Fibroblast of upper back skin (primary cell): ENCODE data around the gene SPC25.
A peak's percentile ranks its signal among the peaks of the same experiment; 100 is the strongest.
"Not testable (repeated sequence)": the region's sequence is repeated elsewhere in the genome, so short reads cannot be mapped to it uniquely, and the experiment has no call there.

Experiments
- DNase-seq: peaks from one replicate; pipeline ENCODE4 v3.0.0-alpha.2; 2013

SPC25 gene

DNA sequence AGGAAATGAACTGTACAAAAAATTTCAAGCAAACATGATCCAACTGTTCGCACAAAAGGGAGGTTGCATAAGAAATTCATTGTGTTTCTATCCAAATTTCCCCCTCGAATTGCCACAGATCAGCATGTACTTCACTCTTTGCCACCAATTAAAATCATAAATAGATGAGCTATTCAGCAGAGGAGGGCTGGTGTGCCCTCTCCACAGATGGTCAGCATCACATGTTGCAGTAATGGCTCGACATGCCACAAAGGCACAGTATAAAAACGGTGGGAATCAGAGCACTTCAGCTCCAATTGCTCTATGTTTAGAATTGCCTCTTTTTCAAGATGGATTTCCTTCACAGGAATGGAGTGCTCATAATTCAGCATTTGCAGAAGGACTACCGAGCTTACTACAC, 10.8 kb upstream of the SPC25 start, which contains the start of gene G6PC2:
Gene G6PC2, plus strand, starts transcription at position 289 of the 400 bp plus-strand sequence. Its CDS starts 41 bp downstream, at position 330.
- no peak for DNase-seq

DNA sequence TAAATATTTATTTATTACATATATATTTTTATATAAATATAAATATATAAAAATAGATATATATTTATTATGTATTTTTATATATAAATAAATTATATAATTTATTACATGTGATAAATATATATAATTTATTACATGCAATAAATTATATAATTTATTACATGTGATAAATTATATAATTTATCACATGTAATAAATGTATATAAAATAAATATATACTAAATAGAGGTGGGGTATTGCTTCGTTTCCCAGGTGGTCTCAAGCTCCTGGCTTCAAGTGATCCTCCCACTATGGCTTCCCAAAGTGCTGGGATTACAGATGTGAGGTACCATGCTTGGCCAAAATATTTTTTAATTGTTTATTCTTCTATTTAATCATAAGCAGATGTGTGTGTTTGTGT, 7.2 kb upstream of the SPC25 start:
- no peak for DNase-seq

DNA sequence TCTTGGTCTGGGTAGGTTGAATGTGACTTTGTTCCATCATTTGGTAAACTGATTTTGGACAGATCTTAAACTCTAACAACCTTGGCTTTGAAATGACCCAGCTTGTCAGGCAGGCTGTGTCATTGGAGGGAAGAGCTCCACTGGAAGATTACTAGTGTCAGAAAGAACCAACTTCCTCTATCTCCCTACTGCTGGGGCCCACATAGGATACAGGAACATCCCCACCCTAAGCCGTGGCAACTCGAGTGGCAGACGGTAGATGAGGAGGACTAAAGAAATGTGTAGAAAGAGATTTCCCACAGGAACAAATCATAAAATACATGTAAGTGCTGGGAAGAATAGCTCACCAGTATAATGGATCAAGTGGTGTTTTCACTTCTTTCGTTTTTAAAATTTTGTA, 6.6 kb upstream of the SPC25 start:
- DNase-seq, result no peak

GRCh38 chr2:168895771-168896170, 5.5 kb upstream of the SPC25 start:
- DNase-seq, result peak; percentile 23

DNA sequence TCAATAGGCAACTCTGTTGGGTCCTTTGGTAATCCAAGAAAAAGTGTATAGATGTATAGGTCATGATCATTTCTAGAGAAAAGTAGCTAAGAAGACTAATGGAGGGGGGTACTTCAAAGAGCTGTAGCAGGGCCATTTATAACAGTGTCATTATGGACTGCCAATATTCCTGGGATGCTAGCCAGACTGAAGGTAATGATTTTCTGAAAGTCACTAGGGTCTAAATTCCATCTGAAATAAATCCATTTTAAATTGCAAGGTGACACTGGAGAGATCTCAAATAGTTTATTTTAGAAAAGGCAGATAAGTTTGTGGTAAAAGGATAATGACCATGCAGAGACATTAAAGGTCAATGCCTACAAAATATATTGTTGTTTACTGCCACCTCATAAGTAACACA, 4.5 kb upstream of the SPC25 start:
- no peak for DNase-seq

- no peak for DNase-seq
Measured at GRCh38 chr2:168894101-168894500, 3.9 kb upstream of the SPC25 start.

- DNase-seq, result no peak
Measured at GRCh38 chr2:168892327-168892726, 2.1 kb upstream of the SPC25 start.

DNA sequence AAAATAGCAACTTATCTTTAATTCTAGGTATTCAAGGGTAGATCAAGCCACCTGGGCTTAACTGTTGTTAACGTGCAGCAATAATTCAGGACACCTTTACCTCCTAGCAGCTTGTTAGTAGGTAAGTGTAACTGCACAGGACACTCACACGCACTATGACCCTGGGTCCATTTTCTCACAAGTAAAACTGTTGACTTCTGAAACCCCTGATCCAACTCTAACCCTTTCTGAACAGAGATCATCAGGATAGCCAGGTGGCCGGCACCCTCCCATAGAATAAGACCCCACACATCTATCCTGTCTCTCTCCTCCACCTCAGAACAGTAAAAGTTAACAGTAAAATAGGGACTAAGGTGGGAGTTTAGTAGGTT, 610 bp downstream of the SPC25 start:
- no peak for DNase-seq

GRCh38 chr2:168884975-168885374, 5.3 kb downstream of the SPC25 start:
- DNase-seq, result peak; percentile 37

GRCh38 chr2:168882163-168882562, 8.1 kb downstream of the SPC25 start:
- not testable (repeated sequence) for DNase-seq

DNA sequence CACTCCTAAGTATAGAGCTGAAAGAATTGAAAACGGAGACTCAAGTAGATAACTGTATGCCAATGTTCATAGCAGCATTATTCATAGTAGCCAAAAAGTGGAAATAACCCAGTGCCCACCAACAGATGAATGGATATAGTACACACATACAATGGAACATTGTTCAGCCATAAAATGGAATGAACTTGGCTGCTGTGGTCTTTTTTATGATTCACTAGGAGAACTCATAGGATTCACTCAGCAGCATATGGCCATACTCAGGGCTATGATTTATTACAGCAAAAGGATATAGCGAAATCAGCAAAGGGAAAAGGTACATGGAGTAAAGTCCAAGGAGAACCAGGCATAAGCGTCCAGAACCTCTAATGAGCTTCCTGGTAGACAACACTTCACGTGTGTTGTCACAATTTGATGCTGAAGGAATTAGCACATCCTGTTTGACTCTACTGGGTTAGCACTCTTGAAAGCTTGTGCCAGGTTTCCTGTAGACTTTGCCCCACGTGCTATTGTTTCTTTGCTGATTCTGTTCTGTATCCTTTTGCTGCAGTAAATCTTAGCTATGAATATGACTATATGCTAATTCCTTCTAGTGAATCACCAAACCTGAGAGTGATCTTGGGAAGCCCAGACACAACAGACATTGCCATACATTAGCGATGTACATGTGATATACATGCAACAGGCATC, 15.7 kb downstream of the SPC25 start:
- DNase-seq, result no peak

DNA sequence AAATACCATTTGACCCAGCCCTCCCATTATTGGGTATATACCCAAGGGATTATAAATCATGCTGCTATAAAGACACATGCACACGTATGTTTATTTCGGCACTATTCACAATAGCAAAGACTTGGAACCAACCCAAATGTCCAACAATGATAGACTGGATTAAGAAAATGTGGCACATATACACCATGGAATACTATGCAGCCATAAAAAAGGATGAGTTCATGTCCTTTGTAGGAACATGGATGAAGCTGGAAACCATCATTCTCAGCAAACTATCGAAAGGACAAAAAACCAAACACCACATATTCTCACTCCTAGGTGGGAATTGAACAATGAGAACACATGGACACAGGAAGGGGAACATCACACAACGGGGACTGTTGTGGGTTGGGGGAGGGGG, 19.4 kb downstream of the SPC25 start:
- not testable (repeated sequence) for DNase-seq

- DNase-seq, result not testable (repeated sequence)
Measured at GRCh38 chr2:168870369-168870768, 19.9 kb downstream of the SPC25 start.

DNA sequence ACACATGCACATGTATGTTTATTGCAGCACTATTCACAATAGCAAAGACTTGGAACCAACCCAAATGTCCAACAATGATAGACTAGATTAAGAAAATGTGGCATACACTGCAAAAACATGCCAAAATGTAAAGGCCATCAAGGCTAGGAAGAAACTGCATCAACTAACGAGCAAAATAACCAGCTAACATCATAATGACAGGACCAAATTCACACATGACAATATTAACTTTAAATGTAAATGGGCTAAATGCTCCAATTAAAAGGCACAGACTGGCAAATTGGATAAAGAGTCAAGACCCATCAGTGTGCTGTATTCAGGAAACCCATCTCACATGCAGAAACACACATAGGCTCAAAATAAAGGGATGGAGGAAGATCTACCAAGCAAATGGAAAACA, 23.1 kb downstream of the SPC25 start:
- not testable (repeated sequence) for DNase-seq

- DNase-seq, result no peak
Measured at GRCh38 chr2:168858146-168858545, 32.1 kb downstream of the SPC25 start.

- no peak for DNase-seq
Measured at GRCh38 chr2:168855601-168856000, 34.6 kb downstream of the SPC25 start.

GRCh38 chr2:168854651-168855050, 35.6 kb downstream of the SPC25 start:
- DNase-seq, result no peak

GRCh38 chr2:168853471-168853870, 36.8 kb downstream of the SPC25 start:
- DNase-seq, result no peak

GRCh38 chr2:168852481-168852880, 37.7 kb downstream of the SPC25 start:
- DNase-seq, result no peak

DNA sequence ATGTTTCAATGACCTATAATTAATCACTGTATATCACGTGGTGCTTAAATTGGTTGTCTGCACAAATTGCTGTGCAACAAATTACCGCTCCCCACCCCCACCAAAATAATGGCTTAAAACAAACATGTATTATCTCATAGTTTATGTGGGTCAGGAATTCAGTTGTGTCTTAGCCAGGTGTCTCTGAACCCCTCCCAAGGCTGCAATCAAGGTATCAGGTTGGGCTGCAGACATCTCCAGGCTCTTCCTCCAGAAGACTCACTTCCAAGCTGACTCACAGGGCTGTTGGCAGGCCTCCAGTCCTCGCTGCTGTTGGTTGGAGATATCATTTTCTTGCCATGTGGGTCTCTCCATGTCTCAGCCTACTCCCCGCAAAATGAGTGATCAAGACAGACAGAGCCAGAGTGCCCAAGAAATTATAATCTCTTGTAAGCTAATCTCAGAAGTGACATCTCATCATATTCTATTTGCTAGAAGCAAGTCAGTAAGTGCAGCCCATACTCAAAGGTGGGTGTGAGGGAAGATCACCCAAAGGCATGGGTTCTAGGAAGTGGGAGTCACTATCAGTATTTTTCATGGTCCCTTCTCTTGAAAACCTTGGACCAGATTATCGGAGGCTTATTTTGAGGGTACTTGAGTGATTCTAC, 38.4 kb downstream of the SPC25 start:
- peak; percentile 79 for DNase-seq

GRCh38 chr2:168850846-168851245, 39.4 kb downstream of the SPC25 start:
- DNase-seq, result peak; percentile 31

GRCh38 chr2:168849610-168850009, 40.6 kb downstream of the SPC25 start:
- DNase-seq, result peak; percentile 44

GRCh38 chr2:168848225-168848624, 42.0 kb downstream of the SPC25 start:
- DNase-seq, result no peak

DNA sequence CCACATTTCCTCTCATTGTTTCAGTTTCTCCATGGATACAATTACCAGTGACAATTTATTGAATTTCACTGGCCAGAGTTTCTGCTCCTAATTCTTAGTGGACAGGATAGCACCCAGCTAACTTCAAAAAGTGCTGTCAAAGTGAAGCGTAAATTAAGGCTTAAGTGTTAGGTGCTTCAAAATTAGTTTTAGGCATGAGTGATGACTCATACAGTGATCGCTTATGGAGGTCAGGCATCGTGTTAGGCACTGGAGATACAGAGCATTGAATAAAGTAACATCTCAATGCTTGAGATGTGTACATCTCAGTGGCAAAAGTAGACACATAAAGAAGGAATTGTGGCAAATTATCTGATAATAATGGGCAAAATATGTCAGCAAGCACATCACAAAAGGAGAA, 47.0 kb downstream of the SPC25 start:
- DNase-seq, result no peak

GRCh38 chr2:168841445-168841844, 48.8 kb downstream of the SPC25 start:
- no peak for DNase-seq
